AG09309 (cell line): Measurements from ENCODE around the gene BCHE.
"Not testable (repeated sequence)": the region's sequence is repeated elsewhere in the genome, so short reads cannot be mapped to it uniquely, and the experiment has no call there.

Experiments
- DNase-seq: peaks from one replicate; pipeline ENCODE4 v3.0.0-alpha.2; 2010; ENCODE audit warnings: low read depth
- H3K4me3 ChIP-seq: 2 replicates; pipeline ENCODE4 v1.5.1; 2011; ENCODE audit warnings: mild to moderate bottlenecking, low read depth, low read length, moderate library complexity; ENCODE audit not compliant: control insufficient read depth
- CTCF ChIP-seq: IDR thresholded peaks from 2 replicates; pipeline ENCODE4 v1.5.1; 2011; ENCODE audit warnings: mild to moderate bottlenecking, low read depth, low read length, inconsistent platforms; ENCODE audit not compliant: insufficient read depth, control insufficient read depth; ENCODE audit errors: missing control alignments

BCHE gene

GRCh38 chr3:165827233-165827632 is 10.0 kb downstream of the BCHE start:
- TF ChIP-seq CTCF = no peak
- no peak for DNase-seq
- no peak overlapping the region for H3K4me3 ChIP-seq

GRCh38 chr3:165820671-165821123 is 16.5 kb downstream of the BCHE start:
- no peak for TF ChIP-seq CTCF
- no peak for DNase-seq
- no peak overlapping the region for H3K4me3 ChIP-seq

GRCh38 chr3:165817160-165817709 is 20.0 kb downstream of the BCHE start:
- H3K4me3 ChIP-seq = no peak overlapping the region
- DNase-seq = no peak
- TF ChIP-seq CTCF = no peak

GRCh38 chr3:165816209-165816608 is 21.0 kb downstream of the BCHE start:
- DNase-seq = no peak
- H3K4me3 ChIP-seq = no peak overlapping the region
- TF ChIP-seq CTCF = no peak

- H3K4me3 ChIP-seq = no peak overlapping the region
- no peak for TF ChIP-seq CTCF
- no peak for DNase-seq
These were observed 21.5 kb downstream of the BCHE start for GRCh38 chr3:165815682-165816081.

GRCh38 chr3:165814380-165814779 is 22.8 kb downstream of the BCHE start:
- no peak for DNase-seq
- no peak overlapping the region for H3K4me3 ChIP-seq
- no peak for TF ChIP-seq CTCF

- not testable (repeated sequence) for H3K4me3 ChIP-seq, DNase-seq
These were observed 29.3 kb downstream of the BCHE start for GRCh38 chr3:165807937-165808336.
